IPS-18a (cell line): Measurements from ENCODE around the gene LIN28B.
"Not testable (repeated sequence)": the region's sequence is repeated elsewhere in the genome, so short reads cannot be mapped to it uniquely, and the experiment has no call there.

Source experiments
- H3K27ac ChIP-seq: one replicate; pipeline ENCODE4 v1.5.1; 2013; ENCODE audit warnings: low read length
- H3K27me3 ChIP-seq: one replicate; pipeline ENCODE4 v1.6.1; 2013; ENCODE audit warnings: mild to moderate bottlenecking, low read length; ENCODE audit not compliant: control insufficient read depth, insufficient read depth
- H3K36me3 ChIP-seq: one replicate; pipeline ENCODE4 v1.6.1; 2013; ENCODE audit warnings: low read depth, low read length; ENCODE audit not compliant: control insufficient read depth
- H3K4me1 ChIP-seq: one replicate; pipeline ENCODE4 v1.6.1; 2013; ENCODE audit warnings: low read depth, low read length; ENCODE audit not compliant: control insufficient read depth
- H3K4me3 ChIP-seq: one replicate; pipeline ENCODE4 v1.5.1; 2013; ENCODE audit warnings: low read length
- H3K9ac ChIP-seq: one replicate; pipeline ENCODE4 v1.6.1; 2013; ENCODE audit warnings: mild to moderate bottlenecking, low read length, moderate library complexity
- H3K9me3 ChIP-seq: one replicate; pipeline ENCODE4 v1.6.1; 2013; ENCODE audit warnings: low read depth, low read length; ENCODE audit not compliant: control insufficient read depth

Gene LIN28B

DNA sequence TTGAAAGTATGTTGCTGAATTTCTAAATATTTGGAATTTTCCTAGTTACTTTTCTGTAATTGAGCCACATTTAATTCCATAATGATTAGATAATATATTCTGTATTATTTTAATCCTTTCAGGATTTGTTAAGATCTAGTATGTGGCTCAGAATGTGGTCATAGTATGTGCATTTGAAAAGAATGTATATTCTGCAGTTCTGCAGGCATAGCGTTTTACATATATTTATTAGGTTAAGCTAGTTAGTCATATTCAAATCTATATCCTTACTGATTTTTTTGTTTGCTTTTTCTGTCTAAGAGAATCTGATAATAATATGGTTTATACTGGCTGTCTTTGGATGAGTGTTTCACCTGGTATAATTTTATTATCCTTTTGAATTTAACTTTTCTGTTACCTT lies 33.2 kb downstream of the LIN28B start:
- H3K9ac ChIP-seq = no peak overlapping the region
- H3K4me1 ChIP-seq = no peaks in the 10 kb centered on the region
- H3K27me3 ChIP-seq = no peaks in the 10 kb centered on the region
- no peak overlapping the region for H3K4me3 ChIP-seq
- H3K36me3 ChIP-seq = peaks cover 3% of the 10 kb centered on the region
- H3K27ac ChIP-seq = no peak overlapping the region
- H3K9me3 ChIP-seq = no peaks in the 10 kb centered on the region

DNA sequence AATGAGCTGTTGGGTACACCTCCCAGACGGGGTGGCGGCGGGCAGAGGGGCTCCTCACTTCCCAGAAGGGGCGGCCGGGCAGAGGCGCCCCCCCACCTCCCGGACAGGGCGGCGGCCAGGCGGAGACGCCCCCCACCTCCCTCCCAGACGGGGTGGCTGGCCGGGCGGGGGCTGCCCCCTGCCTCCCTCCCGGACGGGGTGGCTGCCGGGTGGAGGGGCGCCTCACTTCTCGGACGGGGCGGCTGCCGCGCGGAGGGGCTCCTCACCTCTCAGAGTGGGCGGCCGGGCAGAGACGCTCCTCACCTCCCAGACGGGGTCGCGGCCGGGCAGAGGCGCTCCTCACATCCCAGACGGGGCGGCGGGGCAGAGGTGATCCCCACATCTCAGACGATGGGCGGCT lies 34.2 kb downstream of the LIN28B start:
- H3K27ac ChIP-seq, H3K9me3 ChIP-seq, H3K36me3 ChIP-seq, H3K27me3 ChIP-seq, H3K9ac ChIP-seq, H3K4me3 ChIP-seq, H3K4me1 ChIP-seq: not testable (repeated sequence)

DNA sequence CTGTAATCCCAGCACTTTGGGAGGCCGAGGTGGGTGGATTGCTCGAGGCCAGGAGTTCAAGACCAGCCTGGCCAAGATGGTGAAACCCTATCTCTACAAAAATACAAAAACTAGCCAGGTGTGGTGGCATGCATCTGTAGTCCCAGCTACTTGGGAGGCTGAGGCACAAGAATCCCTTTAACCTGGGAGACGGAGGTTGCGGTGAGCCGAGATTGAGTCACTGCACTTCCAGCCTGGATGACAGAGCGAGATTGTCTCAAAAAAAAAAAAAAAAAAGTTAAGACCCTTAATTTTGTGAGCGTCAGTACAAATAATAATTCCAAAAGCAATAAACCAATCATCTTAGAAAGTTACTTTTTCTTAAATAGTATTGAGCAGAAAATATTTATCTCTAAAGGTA lies 36.7 kb downstream of the LIN28B start:
- not testable (repeated sequence) for H3K9me3 ChIP-seq, H3K27me3 ChIP-seq, H3K4me3 ChIP-seq, H3K27ac ChIP-seq, H3K4me1 ChIP-seq, H3K36me3 ChIP-seq, H3K9ac ChIP-seq

DNA sequence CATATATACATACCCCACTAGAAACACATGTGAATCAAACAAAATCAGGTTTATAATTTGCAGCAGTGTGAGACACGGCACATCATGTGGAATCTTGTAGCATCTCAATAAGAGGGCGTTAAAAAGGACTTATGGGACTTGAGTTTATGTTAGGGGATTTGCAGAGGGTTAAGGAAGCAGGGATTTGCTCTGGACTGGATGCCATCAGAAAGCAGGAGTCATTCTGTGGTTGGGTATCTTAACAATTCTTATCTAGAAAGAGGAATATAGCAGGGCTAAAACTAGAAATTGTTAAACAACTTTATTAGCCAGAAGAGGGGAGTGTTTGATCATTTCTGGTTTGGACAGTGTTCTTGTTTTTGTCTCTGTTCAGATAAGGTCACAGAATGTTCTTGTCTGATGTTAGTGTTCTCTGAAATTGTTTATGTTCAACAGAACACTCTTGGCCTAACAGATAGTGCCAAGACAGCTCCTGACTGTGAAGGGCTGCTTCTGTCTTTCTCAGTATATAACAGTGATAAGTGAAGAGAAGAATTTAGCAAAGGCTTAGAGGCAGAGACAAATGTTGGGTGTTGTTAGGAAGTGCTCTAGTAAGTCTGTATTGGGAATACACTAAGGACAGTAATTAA lies 39.2 kb downstream of the LIN28B start:
- Histone ChIP-seq H3K27me3 (no peaks in the 10 kb centered on the region), H3K9me3 (no peaks in the 10 kb centered on the region), H3K9ac (no peak overlapping the region), H3K36me3 (peaks cover 6% of the 10 kb centered on the region), H3K27ac (no peak overlapping the region), H3K4me1 (peaks cover 1% of the 10 kb centered on the region), H3K4me3 (no peak overlapping the region)

DNA sequence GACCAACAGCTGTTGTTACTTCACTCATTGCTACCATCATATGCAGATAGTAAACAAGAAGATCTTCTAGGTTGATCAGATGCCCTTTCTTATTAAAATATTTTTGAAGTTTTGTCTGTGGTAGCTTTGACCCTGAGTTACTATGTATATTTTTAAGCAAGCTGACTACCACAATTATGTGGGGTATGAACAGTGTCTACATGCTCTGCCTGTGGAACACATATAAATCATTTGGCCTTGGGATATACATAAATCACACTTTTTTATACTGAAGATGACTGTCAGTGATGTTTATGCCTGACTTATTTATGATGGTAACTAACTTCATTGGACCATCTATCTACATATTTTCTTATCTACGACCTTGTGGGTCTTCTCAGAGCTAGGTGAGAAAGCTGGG lies 44.2 kb downstream of the LIN28B start:
- Histone ChIP-seq H3K27ac (no peak overlapping the region), H3K9me3 (no peaks in the 10 kb centered on the region), H3K4me1 (peaks cover 9% of the 10 kb centered on the region), H3K4me3 (no peak overlapping the region), H3K36me3 (peaks cover 10% of the 10 kb centered on the region), H3K9ac (no peak overlapping the region), H3K27me3 (no peaks in the 10 kb centered on the region)

DNA sequence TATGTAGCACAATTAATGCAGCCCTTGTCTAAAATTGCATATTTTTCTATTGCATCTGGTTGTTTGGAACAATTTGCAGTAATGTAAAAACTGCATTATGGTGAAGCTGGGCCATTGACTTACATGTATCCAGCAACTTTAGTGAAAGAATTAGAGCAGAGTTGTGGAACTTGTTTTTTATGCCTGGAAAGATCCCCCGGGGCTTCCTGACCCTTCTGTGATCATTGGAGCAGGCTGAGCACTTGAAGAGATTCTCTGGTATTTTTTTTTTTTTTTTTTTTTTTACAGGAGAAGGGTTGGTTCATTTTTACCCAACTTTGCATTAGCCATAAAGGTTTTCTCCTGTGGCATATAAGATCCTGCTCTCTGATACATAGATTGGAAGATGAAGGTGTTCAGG lies 45.0 kb downstream of the LIN28B start:
- H3K4me1 ChIP-seq = peaks cover 9% of the 10 kb centered on the region
- H3K9me3 ChIP-seq = no peaks in the 10 kb centered on the region
- H3K36me3 ChIP-seq = peaks cover 7% of the 10 kb centered on the region
- no peak overlapping the region for H3K9ac ChIP-seq
- H3K4me3 ChIP-seq = no peak overlapping the region
- no peaks in the 10 kb centered on the region for H3K27me3 ChIP-seq
- H3K27ac ChIP-seq = no peak overlapping the region

DNA sequence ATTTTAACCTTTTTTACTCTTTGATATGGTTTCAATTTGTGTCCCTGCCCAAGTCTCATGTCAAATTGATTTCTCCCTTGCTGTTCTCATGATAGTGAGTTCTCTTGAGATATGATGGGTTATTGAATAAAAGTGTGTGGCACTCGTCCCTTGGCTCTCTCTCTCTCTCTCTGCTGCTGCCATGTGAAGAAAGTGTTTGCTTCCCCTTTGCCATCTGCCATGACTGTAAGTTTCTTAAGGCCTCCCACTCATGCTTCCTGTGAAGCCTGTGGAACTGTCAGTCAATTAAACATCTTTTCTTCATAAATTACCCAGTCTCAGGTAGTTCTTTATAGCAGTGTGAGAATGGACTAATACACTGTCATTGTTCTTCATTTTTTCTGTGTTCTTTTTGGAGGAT lies 48.5 kb downstream of the LIN28B start:
- Histone ChIP-seq H3K9ac (no peak overlapping the region), H3K4me3 (no peak overlapping the region), H3K9me3 (no peaks in the 10 kb centered on the region)

DNA sequence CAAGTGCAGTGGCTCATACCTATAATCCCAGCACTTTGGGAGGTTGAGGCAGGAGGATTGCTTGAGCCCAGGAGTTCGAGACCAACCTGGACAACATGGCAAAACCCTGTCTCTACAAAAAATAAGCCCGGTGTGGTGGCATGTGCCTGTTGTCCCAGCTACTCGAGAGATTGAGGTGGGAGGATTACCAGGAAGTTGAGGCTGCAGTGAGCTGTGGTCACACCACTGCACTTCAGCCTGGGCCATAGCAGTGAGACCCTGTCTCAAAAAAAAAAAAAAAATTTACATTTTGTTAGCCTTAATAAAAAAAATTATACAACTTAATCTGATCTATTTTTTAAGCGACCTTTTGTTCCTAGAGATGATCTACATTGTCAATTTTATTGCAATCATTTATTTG lies 56.6 kb downstream of the LIN28B start:
- H3K27me3 ChIP-seq, H3K4me1 ChIP-seq, H3K4me3 ChIP-seq, H3K9me3 ChIP-seq, H3K36me3 ChIP-seq, H3K27ac ChIP-seq, H3K9ac ChIP-seq: not testable (repeated sequence)

More for the DNA sequence above, 48.5 kb downstream of the LIN28B start:
- Histone ChIP-seq H3K36me3 (peaks cover 6% of the 10 kb centered on the region), H3K4me1 (peaks cover 9% of the 10 kb centered on the region), H3K27ac (no peak overlapping the region), H3K27me3 (no peaks in the 10 kb centered on the region)

DNA sequence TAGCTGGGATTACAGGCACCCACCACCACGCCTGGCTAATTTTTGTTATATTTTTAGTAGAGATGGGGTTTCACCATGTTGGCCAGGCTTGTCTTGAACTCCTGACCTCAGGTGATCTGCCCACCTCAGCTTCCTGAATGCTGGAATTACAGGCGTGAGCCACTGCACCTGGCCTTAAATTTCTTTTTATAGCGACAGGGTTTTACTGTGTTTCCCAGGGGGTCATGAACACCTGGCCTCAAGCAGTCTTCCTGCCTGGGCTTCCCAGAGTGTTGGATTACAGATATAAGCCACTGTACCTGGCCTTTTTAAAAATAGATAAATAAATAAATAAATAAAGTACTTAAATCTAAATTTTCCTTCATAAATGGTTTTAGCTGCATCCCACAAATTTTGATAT lies 57.5 kb downstream of the LIN28B start:
- Histone ChIP-seq H3K27ac (no peak overlapping the region), H3K9me3 (no peaks in the 10 kb centered on the region), H3K4me1 (peaks cover 9% of the 10 kb centered on the region), H3K9ac (no peak overlapping the region), H3K36me3 (no peaks in the 10 kb centered on the region), H3K4me3 (no peak overlapping the region), H3K27me3 (no peaks in the 10 kb centered on the region)

DNA sequence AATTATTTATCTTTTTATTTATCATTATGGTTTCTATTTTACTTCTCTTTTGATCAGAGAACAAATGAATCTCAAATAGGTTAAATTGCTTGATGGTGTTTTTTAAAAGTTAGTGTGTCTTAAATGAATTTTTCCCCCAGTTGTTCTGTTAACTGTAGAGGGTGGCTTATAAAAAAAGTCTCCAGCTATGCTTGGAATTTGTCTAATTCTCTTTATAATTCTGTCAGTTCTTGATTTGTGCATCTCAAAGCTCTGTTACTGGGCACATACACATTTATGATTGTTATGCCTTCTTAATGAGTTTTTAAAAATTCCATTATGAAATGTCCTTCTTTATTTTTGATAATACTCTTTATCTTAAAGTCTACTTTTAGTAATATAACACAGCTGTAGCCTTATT lies 58.0 kb downstream of the LIN28B start:
- no peak overlapping the region for H3K4me3 ChIP-seq
- no peaks in the 10 kb centered on the region for H3K9me3 ChIP-seq
- H3K36me3 ChIP-seq = no peaks in the 10 kb centered on the region
- no peaks in the 10 kb centered on the region for H3K27me3 ChIP-seq
- no peak overlapping the region for H3K27ac ChIP-seq
- no peak overlapping the region for H3K9ac ChIP-seq
- peaks cover 9% of the 10 kb centered on the region for H3K4me1 ChIP-seq

DNA sequence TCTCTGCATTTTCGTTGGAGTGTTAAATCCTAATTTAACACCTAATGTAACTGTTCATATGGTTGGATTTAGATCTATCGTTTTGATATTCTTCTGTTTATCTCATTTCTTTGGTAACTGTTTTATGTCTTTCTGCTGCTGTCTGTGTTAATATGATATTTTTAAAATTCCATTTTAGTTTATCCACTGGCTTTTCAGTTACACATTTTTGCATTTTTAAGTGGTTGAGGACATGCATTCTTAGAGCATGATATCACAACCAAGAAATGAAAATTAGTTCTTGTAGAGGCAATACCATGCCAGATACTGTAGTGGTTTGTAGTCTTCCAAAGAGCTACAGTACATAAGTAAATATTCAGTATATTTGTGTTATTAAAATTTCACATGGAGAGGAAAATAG lies 58.6 kb downstream of the LIN28B start:
- no peaks in the 10 kb centered on the region for H3K36me3 ChIP-seq
- no peaks in the 10 kb centered on the region for H3K9me3 ChIP-seq
- H3K9ac ChIP-seq = no peak overlapping the region
- peaks cover 9% of the 10 kb centered on the region for H3K4me1 ChIP-seq
- no peaks in the 10 kb centered on the region for H3K27me3 ChIP-seq
- no peak overlapping the region for H3K4me3 ChIP-seq
- no peak overlapping the region for H3K27ac ChIP-seq

DNA sequence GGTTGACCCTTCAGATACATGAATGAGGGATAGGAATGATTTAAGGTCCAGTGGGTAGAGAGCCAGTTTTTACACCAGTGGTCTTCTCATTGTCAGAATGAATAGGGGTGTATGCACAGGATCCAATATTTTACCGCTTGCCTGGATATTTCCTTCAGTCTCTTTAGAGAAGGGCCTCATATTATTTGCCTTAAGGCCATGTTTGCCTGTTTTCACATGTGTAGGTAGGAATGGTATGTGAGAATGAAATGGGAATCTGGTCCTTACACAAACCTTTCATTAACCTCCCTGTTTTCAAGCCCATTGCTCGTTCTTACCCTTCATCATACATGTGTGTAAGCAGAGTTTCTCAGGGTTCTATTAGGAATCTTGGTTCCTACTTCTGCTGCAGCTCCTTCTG lies 62.4 kb downstream of the LIN28B start:
- Histone ChIP-seq H3K27ac (no peak overlapping the region), H3K9ac (no peak overlapping the region), H3K9me3 (no peaks in the 10 kb centered on the region)

More for the DNA sequence above, 62.4 kb downstream of the LIN28B start:
- peaks cover 15% of the 10 kb centered on the region for H3K4me1 ChIP-seq
- H3K27me3 ChIP-seq = no peaks in the 10 kb centered on the region
- no peaks in the 10 kb centered on the region for H3K36me3 ChIP-seq
- H3K4me3 ChIP-seq = no peak overlapping the region
